HUDEP-2 (cell line): ENCODE measurements around the gene PFKM.
A peak's percentile ranks its signal among the peaks of the same experiment; 100 is the strongest.
"Not testable (repeated sequence)": the region's sequence is repeated elsewhere in the genome, so short reads cannot be mapped to it uniquely, and the experiment has no call there.

Experiments
- DNase-seq, 76 experiments: peaks; one replicate each; lab custom pipeline; 2025; ENCODE audit not compliant: unreplicated experiment in 76 of 76; lab: John Stamatoyannopoulos, UW

Gene PFKM

DNA sequence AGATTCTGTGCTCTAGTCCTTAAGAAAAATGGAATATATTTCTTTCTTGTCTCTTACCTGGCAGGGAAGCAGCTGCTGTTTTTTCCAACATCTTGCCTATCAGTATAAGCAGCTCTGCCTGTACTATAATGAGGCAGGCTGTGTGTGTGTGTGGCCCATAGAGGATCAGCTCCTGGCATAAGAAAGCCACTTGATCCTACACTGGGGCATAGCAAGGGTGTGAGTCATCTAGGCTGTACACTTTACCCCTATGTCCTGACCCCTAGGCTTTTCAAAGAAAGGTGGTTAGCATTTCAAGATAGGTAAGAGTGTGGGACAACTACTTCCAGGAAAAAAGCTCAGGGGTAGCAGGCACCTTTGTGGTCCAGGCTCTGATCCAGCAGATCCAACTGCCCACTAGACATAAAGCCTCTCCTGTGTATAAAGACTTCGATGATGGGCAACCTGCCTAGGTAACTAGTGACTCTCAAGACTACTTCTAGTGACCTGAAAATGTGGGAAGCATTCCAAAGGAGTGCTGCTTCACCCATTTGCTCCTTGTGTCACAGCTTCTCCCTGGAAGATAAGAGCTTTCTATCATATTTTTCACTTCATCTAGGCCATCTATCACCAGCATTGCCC lies 8.4 kb upstream of the PFKM start:
- peak in 2 of 76 experiments; percentile 3 to 12 for DNase-seq

- not testable (repeated sequence) for DNase-seq
Measured at GRCh38 chr12:48111312-48111693, 7.9 kb upstream of the PFKM start.

DNA sequence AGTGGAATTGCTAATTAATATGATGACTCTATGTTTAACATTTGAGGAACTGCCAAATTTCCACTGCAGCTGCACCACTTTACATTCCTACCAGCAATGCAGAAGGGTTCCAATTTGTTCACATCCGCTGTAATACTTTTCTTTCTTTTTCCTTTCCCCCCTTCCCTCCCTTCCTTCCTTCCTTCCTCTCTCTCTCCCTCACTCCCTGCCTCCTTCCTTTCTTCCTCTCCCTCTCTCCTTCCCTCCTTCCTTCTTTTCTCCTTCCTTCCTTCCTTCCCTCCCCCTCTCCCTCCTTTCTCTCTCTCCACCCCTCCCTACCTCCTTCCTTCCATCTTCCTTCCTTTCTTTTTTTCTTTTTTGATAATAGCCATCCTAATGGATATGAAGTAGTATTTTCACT lies 3.2 kb upstream of the PFKM start:
- DNase-seq, result no peak

GRCh38 chr12:48118284-48118871 lies 786 bp upstream of the PFKM start:
- peak in 53 of 76 experiments; percentile 2 to 67 (median 24) for DNase-seq

DNA sequence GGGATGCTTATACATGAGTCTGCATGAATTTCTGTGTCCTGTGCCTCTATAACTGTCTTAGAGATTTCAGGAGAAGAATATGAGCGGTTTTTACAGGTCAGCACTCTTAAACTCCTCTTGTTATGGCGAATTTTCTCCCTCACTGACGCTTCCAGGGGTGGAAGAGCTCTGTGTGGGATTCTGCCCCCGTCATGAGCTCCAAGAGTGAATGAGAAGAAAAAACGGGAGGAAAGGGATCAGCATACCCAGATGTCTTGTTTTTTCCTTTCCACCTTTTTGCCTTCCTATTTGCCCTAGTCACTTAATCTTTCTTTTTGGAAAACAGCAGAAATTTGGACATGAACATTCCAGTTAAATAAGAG lies 651 bp downstream of the PFKM start:
- DNase-seq, result no peak

DNA sequence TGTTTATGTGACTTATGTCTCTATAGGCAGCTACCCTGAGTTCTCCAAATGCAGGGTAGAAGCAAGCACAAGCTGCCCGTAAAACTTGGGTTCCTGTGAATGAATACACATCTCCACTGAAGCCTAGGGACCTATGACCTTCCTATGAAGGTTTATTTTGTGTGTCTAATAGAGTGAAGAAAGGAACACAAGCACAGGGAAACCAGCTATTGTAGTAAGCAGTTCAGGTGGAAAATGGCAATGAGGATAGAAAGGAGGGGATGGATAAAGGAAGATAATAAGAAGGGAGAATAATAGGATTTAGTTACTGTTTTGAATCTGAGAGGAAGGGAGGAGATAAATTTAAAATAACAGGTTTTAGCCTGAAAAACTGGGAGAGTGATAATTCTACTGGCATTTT lies 2.4 kb downstream of the PFKM start:
- DNase-seq, result no peak

GRCh38 chr12:48122065-48122834 lies 3.1 kb downstream of the PFKM start:
- peak in 58 of 76 experiments; percentile 3 to 77 (median 33) for DNase-seq

GRCh38 chr12:48123169-48123568 lies 4.0 kb downstream of the PFKM start:
- no peak for DNase-seq

DNA sequence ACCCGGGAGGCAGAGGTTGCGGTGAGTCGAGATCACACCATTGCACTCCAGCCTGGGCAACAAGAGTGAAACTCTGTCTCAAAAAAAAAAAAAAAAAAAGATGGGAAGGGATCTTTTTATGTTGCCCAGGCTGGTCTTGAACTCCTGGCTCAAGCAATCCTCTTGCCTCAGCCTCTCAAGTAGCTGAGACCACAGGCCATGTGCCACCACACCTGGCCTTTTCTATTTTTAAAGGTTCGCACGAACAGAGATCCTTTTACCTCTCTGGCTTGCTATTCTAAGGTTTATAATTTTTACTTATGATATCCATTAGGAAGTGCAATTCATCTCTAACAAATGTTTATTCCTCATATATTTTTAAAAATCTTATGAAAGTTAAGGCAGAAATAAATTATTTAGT lies 6.4 kb downstream of the PFKM start:
- DNase-seq, result not testable (repeated sequence)

- no peak for DNase-seq
Measured at GRCh38 chr12:48125985-48126384, 6.8 kb downstream of the PFKM start.

- no peak for DNase-seq
Measured at GRCh38 chr12:48126953-48127630, 7.9 kb downstream of the PFKM start.

DNA sequence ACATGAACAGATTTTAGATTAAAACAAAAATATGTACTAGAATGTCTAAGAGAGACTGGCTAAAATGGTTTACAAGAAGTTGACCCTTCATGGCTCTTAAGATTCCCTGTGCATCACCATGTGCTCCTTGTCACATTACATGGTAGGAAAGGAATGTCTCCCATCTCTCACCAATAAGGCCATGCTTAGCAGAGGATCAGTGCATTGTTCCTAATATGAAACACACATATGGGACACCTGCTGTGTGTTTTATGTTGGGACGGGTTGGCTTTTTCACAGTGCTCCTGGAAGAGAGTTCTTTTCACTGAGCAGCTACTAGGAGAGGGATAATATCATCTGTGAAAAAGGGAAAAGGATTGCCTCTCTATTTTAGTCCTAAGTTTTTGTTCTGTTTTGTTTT lies 9.6 kb downstream of the PFKM start:
- no peak for DNase-seq

GRCh38 chr12:48129376-48129775 lies 10.2 kb downstream of the PFKM start:
- no peak for DNase-seq

- no peak for DNase-seq
Measured at GRCh38 chr12:48131517-48131916, 12.4 kb downstream of the PFKM start.

GRCh38 chr12:48132826-48133225 lies 13.7 kb downstream of the PFKM start:
- DNase-seq, result no peak

DNA sequence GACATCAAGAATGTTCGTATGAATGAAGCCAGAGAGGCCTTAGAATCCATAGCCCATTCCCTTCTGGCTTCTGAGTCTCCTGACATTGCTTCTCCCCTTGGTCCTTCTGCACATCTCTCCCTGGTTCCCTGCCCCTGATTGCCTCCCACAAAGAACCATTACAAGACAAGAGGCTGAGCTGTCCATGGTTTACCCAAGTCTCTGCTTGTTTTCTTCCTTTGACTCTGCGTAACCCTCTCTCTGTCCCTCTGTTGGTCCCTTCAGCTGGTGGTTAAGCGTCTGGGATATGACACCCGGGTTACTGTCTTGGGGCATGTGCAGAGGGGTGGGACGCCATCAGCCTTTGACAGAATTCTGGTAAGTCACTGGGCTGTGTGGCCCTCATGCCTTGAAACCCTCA lies 15.9 kb downstream of the PFKM start:
- no peak for DNase-seq

GRCh38 chr12:48142818-48143674 lies 23.9 kb downstream of the PFKM start:
- no peak for DNase-seq

GRCh38 chr12:48143898-48144297 lies 24.7 kb downstream of the PFKM start:
- no peak for DNase-seq

GRCh38 chr12:48145981-48146380 lies 26.8 kb downstream of the PFKM start:
- peak in 6 of 76 experiments; percentile 4 to 32 (median 15) for DNase-seq

DNA sequence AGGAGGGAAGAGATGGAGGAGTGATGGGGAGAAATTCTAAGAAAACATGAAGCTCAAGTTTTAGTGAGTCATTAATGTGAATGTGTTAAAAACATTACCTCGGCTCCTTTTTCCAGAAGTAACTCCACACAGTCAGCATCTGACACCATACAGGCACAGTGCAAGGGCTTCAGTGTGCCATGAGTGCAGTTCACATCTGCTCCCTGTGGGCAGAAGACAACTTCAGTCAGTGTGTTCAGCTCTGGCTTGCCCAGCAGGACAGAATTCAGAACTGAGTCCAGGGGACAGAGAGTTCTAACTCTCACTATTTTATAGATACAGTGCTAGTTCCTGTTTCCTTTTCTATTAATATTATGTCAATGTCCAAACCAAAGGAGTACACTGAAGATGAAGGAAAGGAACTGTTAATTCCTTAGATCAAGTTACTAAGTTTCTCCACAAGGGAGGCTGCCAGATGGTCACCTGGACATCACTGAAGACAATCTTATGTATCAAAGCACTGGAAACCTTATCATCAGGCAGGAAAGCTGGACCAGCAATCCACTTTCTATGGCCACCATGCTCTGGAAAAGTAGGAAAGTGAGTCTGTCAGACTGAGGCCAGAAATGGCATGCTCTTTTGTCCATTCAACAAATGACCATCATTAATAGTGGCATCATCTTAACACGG lies 32.1 kb downstream of the PFKM start:
- no peak for DNase-seq
